Neural progenitor cell (in vitro differentiated cells): Measurements from ENCODE around the gene NCKAP5. TPM values are rescaled to one million over a fixed set of nuclear protein-coding genes. Genes with fewer than 3 reads are reported as not detected.

Source experiments
- DNase-seq: peaks from one replicate; pipeline ENCODE4 v3.0.0-alpha.2; 2016; ENCODE audit warnings: low spot score
- H2AFZ ChIP-seq: fragments of 200-600 bp; sonication (generic); replicated peaks from 2 replicates; pipeline ENCODE4 v1.6.1; 2016; ENCODE audit warnings: antibody characterized with exemption
- H3F3A ChIP-seq: fragments of 200-600 bp; sonication (generic); 2 replicates; pipeline ENCODE4 v1.6.1; 2016; ENCODE audit warnings: antibody characterized with exemption, low read depth
- H3K27ac ChIP-seq: fragments of 200-600 bp; sonication (generic); 2 replicates; pipeline ENCODE4 v1.5.1; 2016; ENCODE audit warnings: mild to moderate bottlenecking
- H3K27me3 ChIP-seq: fragments of 200-600 bp; sonication (generic); 2 replicates; pipeline ENCODE4 v1.6.1; 2016; ENCODE audit warnings: mild to moderate bottlenecking, moderate library complexity
- H3K36me3 ChIP-seq: fragments of 200-600 bp; sonication (generic); 2 replicates; pipeline ENCODE4 v1.5.1; 2016
- H3K4me1 ChIP-seq: fragments of 200-600 bp; sonication (generic); 2 replicates; pipeline ENCODE4 v1.6.1; 2016; ENCODE audit warnings: mixed run types
- H3K4me2 ChIP-seq: fragments of 200-600 bp; sonication (generic); 2 replicates; pipeline ENCODE4 v1.6.1; 2016
- H3K4me3 ChIP-seq: fragments of 200-600 bp; sonication (generic); 2 replicates; pipeline ENCODE4 v1.5.1; 2016
- H3K79me2 ChIP-seq: fragments of 200-600 bp; sonication (generic); 2 replicates; pipeline ENCODE4 v1.6.1; 2016; ENCODE audit warnings: low read depth
- H3K9ac ChIP-seq: fragments of 200-600 bp; sonication (generic); 2 replicates; pipeline ENCODE4 v1.6.1; 2016
- H3K9me3 ChIP-seq: fragments of 200-600 bp; sonication (generic); 2 replicates; pipeline ENCODE4 v1.5.1; 2016; ENCODE audit warnings: low read depth
- H4K20me1 ChIP-seq: fragments of 200-600 bp; sonication (generic); 2 replicates; pipeline ENCODE4 v1.6.1; 2016; ENCODE audit warnings: low read depth
- H3K27ac Mint-ChIP-seq: 3 replicates; pipeline ENCODE4 v1.8.0; 2021; ENCODE audit warnings: mixed read lengths
- H3K27me3 Mint-ChIP-seq: 2 replicates; pipeline ENCODE4 v1.8.0; 2022; ENCODE audit warnings: low read depth, mild to moderate bottlenecking, inconsistent platforms, moderate library complexity, mixed read lengths; ENCODE audit not compliant: insufficient read depth
- H3K36me3 Mint-ChIP-seq: 3 replicates; pipeline ENCODE4 v1.8.0; 2021; ENCODE audit warnings: mixed read lengths
- H3K4me1 Mint-ChIP-seq: 3 replicates; pipeline ENCODE4 v1.8.0; 2021; ENCODE audit warnings: mixed read lengths
- H3K4me3 Mint-ChIP-seq: 3 replicates; pipeline ENCODE4 v1.8.0; 2021; ENCODE audit warnings: mild to moderate bottlenecking, moderate library complexity, mixed read lengths
- H3K9me3 Mint-ChIP-seq: 3 replicates; pipeline ENCODE4 v1.8.0; 2020; ENCODE audit warnings: mixed read lengths
- CTCF ChIP-seq: fragments of 200-600 bp; sonication (generic); IDR thresholded peaks from 2 replicates; pipeline ENCODE4 v1.5.1; 2017; ENCODE audit warnings: antibody characterized with exemption, mild to moderate bottlenecking
- EZH2 ChIP-seq: fragments of 200-600 bp; sonication (generic); IDR thresholded peaks from 2 replicates; pipeline ENCODE4 v1.6.1; 2017; ENCODE audit warnings: antibody characterized with exemption, mild to moderate bottlenecking, moderate library complexity
- EZH2phosphoT487 ChIP-seq: fragments of 200-600 bp; sonication (generic); IDR thresholded peaks from 2 replicates; pipeline ENCODE4 v1.6.1; 2017; ENCODE audit warnings: antibody characterized with exemption
- total RNA-seq: library from RNA; depleted of rRNA; stranded (reverse); fragments of >200 nt; gene quantifications from 2 replicates; pipeline ENCODE4 v1.2.3, GENCODE V29; 2015; ENCODE audit warnings: low replicate concordance

Gene NCKAP5
- total RNA-seq, 1 donor from 2014 or later = 0.47 TPM

GRCh38 chr2:132641819-132642218 is 926.4 kb downstream of the NCKAP5 start:
- no peak for TF ChIP-seq CTCF
- no peak for TF ChIP-seq EZH2phosphoT487
- TF ChIP-seq EZH2 = no peak
- H3K4me3 Mint-ChIP-seq = no peak overlapping the region
- no peak for DNase-seq
- Histone ChIP-seq H3K4me1 (peaks cover 24% of the 10 kb centered on the region), H3K36me3 (no peaks in the 10 kb centered on the region), H4K20me1 (no peaks in the 10 kb centered on the region), H3K79me2 (no peaks in the 10 kb centered on the region), H3K9ac (no peak overlapping the region), H2AFZ (no peak overlapping the region), H3K27me3 (no peaks in the 10 kb centered on the region), H3K9me3 (no peaks in the 10 kb centered on the region), H3K27ac (no peak overlapping the region), H3K4me2 (no peak overlapping the region), H3K4me3 (no peak overlapping the region), H3F3A (no peaks in the 10 kb centered on the region)
- peaks cover 56% of the 10 kb centered on the region for H3K4me1 Mint-ChIP-seq
- H3K36me3 Mint-ChIP-seq = peaks cover 14% of the 10 kb centered on the region
- H3K27me3 Mint-ChIP-seq = peaks cover 2% of the 10 kb centered on the region
- no peaks in the 10 kb centered on the region for H3K9me3 Mint-ChIP-seq
- H3K27ac Mint-ChIP-seq = no peak overlapping the region

GRCh38 chr2:132640116-132640515 is 928.1 kb downstream of the NCKAP5 start:
- no peak overlapping the region for H2AFZ ChIP-seq
- H3K4me1 ChIP-seq = peaks cover 14% of the 10 kb centered on the region
- Mint-ChIP-seq H3K27ac (no peak overlapping the region), H3K4me3 (no peak overlapping the region), H3K36me3 (peaks cover 12% of the 10 kb centered on the region), H3K9me3 (peaks cover 2% of the 10 kb centered on the region), H3K27me3 (peaks cover 4% of the 10 kb centered on the region), H3K4me1 (peaks cover 43% of the 10 kb centered on the region)
- H3K4me3 ChIP-seq = no peak overlapping the region
- H3K4me2 ChIP-seq = no peak overlapping the region
- no peaks in the 10 kb centered on the region for H4K20me1 ChIP-seq
- TF ChIP-seq EZH2 (no peak), CTCF (no peak), EZH2phosphoT487 (no peak)
- no peak for DNase-seq
- H3K27ac ChIP-seq = no peak overlapping the region
- H3F3A ChIP-seq = no peaks in the 10 kb centered on the region
- no peaks in the 10 kb centered on the region for H3K36me3 ChIP-seq
- H3K27me3 ChIP-seq = no peaks in the 10 kb centered on the region
- no peak overlapping the region for H3K9ac ChIP-seq
- no peaks in the 10 kb centered on the region for H3K79me2 ChIP-seq
- H3K9me3 ChIP-seq = no peaks in the 10 kb centered on the region

- H3K4me3 ChIP-seq = no peak overlapping the region
- Mint-ChIP-seq H3K4me3 (peak overlapping the region; percentile 34), H3K36me3 (peaks cover 3% of the 10 kb centered on the region), H3K27ac (peak overlapping the region; percentile 58), H3K9me3 (peaks cover 6% of the 10 kb centered on the region), H3K4me1 (peaks cover 41% of the 10 kb centered on the region), H3K27me3 (peaks cover 8% of the 10 kb centered on the region)
- H3K36me3 ChIP-seq = no peaks in the 10 kb centered on the region
- TF ChIP-seq EZH2phosphoT487 = no peak
- no peak for TF ChIP-seq EZH2
- TF ChIP-seq CTCF = no peak
- DNase-seq = peak; percentile 42
- no peak overlapping the region for H3K9ac ChIP-seq
- no peak overlapping the region for H2AFZ ChIP-seq
- H3K4me2 ChIP-seq = no peak overlapping the region
- no peaks in the 10 kb centered on the region for H4K20me1 ChIP-seq
- H3K27ac ChIP-seq = no peak overlapping the region
- H3K79me2 ChIP-seq = no peaks in the 10 kb centered on the region
- H3F3A ChIP-seq = no peaks in the 10 kb centered on the region
- H3K27me3 ChIP-seq = no peaks in the 10 kb centered on the region
- H3K4me1 ChIP-seq = peaks cover 14% of the 10 kb centered on the region
- H3K9me3 ChIP-seq = no peaks in the 10 kb centered on the region
These were observed 929.8 kb downstream of the NCKAP5 start for GRCh38 chr2:132638313-132639040.
